Right lobe of liver (tissue), 4 donors: ENCODE measurements around the gene C12orf60.

Experiments used
- CTCF ChIP-seq, 4 donors: fragments of 200-600 bp in 3 of 4; fragments of 450-650 bp in 1 of 4; IDR thresholded peaks; one replicate each; pipeline versions ENCODE4 v1.5.1 to v1.8.0; 2016 to 2022; ENCODE audit warnings: antibody characterized with exemption in 4 of 4, mild to moderate bottlenecking in 2 of 4
- POLR2A ChIP-seq: fragments of 450-650 bp; IDR thresholded peaks from one replicate; pipeline ENCODE4 v1.6.1; 2017; ENCODE audit warnings: antibody characterized with exemption, mild to moderate bottlenecking
- donor health status: DM: no; HTN: no; CAD: no.
- donor health status: DM: no; HTN: no; CAD: no.
- donor health status: DM: no; HTN: yes; CAD: no.

DNA sequence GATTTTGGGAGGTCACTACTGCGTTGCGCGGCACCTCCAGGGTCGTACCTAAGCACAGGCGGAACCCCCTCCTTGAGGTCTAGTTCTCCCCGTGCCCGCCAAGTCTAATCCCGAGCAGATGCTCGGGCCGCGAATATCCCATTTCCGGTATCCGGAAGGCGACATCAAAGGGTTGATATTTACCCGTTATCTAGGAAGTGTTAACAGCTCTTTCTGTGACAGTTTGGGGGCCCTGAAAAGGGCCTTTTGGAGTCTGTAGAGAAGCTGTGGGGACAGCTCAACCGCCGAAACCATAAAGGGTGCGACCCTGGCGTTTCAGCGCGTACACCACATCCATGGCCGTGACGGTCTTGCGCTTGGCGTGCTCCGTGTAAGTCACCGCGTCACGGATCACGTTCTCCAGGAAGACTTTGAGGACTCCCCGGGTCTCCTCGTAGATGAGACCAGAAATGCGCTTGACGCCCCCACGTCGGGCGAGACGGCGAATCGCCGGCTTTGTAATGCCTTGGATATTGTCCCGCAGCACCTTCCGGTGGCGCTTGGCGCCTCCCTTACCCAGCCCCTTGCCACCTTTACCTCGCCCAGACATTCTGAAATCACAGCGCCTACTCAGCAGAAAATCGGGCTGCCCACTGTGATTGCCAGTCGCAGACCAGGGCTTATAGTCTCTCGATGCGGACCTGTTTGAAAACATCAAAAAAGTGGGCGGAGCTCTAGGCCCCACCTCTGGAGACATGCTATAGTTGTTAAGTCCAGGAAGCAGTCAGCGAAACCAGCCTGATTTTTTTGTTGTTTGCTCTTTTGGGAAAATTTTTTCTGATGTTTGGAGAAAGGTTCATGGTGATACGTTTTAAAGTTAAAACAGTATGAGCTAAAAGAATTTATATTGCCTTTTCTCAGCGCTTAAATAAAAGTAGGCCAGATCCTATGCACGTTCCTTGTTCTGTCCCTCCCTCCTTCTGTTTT is 32.7 kb upstream of the C12orf60 start:
- TF ChIP-seq CTCF (IDR thresholded peaks at IDR 0.05) (peak in 1 of 4 donors; percentile 11), POLR2A (peak; percentile 97)
